ENCODE data around the gene WDFY2. TPM values are rescaled to one million over a fixed set of nuclear protein-coding genes. Genes with fewer than 3 reads are reported as not detected.

The WDFY2 gene
- total and polyA plus RNA-seq, 8 donors = 1.4 to 22.6 (median 10.4) TPM

GRCh38 chr13:51549050-51549449 lies 35.2 kb upstream of the WDFY2 start:
- Histone ChIP-seq H3K4me1 (peaks cover 0 to 9% (median 0%) of the 10 kb centered on the region in 4 donors), H3K4me3 (no peak overlapping the region), H3K27ac (no peak overlapping the region), H3K27me3 (no peaks in the 10 kb centered on the region), H3K9me3 (no peaks in the 10 kb centered on the region), H3K36me3 (no peaks in the 10 kb centered on the region)
- intact Hi-C loops (cut with DNase I; ENCODE audit: low total_unique reads) = no loop called here
- TF ChIP-seq CTCF (IDR thresholded peaks at IDR 0.05) (no peak), POLR2A (IDR thresholded peaks at IDR 0.05) (no peak), EP300 (IDR thresholded peaks at IDR 0.05) (no peak), POLR2AphosphoS5 (IDR thresholded peaks at IDR 0.05) (no peak)
- WGBS, 5 donors = 46 to 63% (median 60%) methylated on average over 3 of the region's 3 CpGs
- peak in 1 of 2 donors; percentile 41 for DNase-seq

GRCh38 chr13:51549593-51549992 lies 34.7 kb upstream of the WDFY2 start:
- no peak overlapping the region for H3K27ac ChIP-seq
- DNase-seq = no peak
- intact Hi-C loops (cut with DNase I; ENCODE audit: low total_unique reads) = no loop called here
- WGBS, 5 donors = 72 to 82% (median 78%) methylated on average over 2 of the region's 2 CpGs
- H3K27me3 ChIP-seq = no peaks in the 10 kb centered on the region
- no peak overlapping the region for H3K4me3 ChIP-seq
- no peaks in the 10 kb centered on the region for H3K36me3 ChIP-seq
- peaks cover 0 to 9% (median 0%) of the 10 kb centered on the region in 4 donors for H3K4me1 ChIP-seq
- no peaks in the 10 kb centered on the region for H3K9me3 ChIP-seq
- TF ChIP-seq EP300 (IDR thresholded peaks at IDR 0.05) = no peak

GRCh38 chr13:51550151-51550550 lies 34.1 kb upstream of the WDFY2 start:
- Histone ChIP-seq H3K27ac (no peak overlapping the region), H3K4me1 (peaks cover 0 to 9% (median 0%) of the 10 kb centered on the region in 4 donors), H3K9me3 (no peaks in the 10 kb centered on the region), H3K27me3 (no peaks in the 10 kb centered on the region), H3K4me3 (no peak overlapping the region), H3K36me3 (no peaks in the 10 kb centered on the region)
- intact Hi-C loops (cut with DNase I; ENCODE audit: low total_unique reads) = no loop called here
- WGBS, 5 donors = 89 to 100% (median 94%) methylated on average over 1 of the region's 1 CpG
- TF ChIP-seq EP300 (IDR thresholded peaks at IDR 0.05) (no peak), POLR2A (IDR thresholded peaks at IDR 0.05) (no peak), CTCF (IDR thresholded peaks at IDR 0.05) (no peak), POLR2AphosphoS5 (IDR thresholded peaks at IDR 0.05) (no peak)
- DNase-seq = no peak

GRCh38 chr13:51551416-51551815 lies 32.8 kb upstream of the WDFY2 start:
- no peak for DNase-seq
- Histone ChIP-seq H3K27me3 (no peaks in the 10 kb centered on the region), H3K4me3 (no peak overlapping the region), H3K9me3 (no peaks in the 10 kb centered on the region), H3K4me1 (peaks cover 0 to 9% (median 0%) of the 10 kb centered on the region in 4 donors), H3K36me3 (no peaks in the 10 kb centered on the region), H3K27ac (no peak overlapping the region)
- 91 to 98% (median 94%) methylated on average over 2 of the region's 2 CpGs for WGBS, 5 donors
- TF ChIP-seq EP300 (IDR thresholded peaks at IDR 0.05) = no peak
- no peak for TF ChIP-seq CTCF (IDR thresholded peaks at IDR 0.05)
- TF ChIP-seq POLR2A (IDR thresholded peaks at IDR 0.05) = no peak
- no peak for TF ChIP-seq POLR2AphosphoS5 (IDR thresholded peaks at IDR 0.05)
- intact Hi-C loops (cut with DNase I; ENCODE audit: low total_unique reads) = no loop called here

GRCh38 chr13:51552027-51552426 lies 32.2 kb upstream of the WDFY2 start:
- Histone ChIP-seq H3K27ac (no peak overlapping the region), H3K4me3 (no peak overlapping the region), H3K27me3 (no peaks in the 10 kb centered on the region), H3K4me1 (peaks cover 0 to 9% (median 0%) of the 10 kb centered on the region in 4 donors), H3K9me3 (no peaks in the 10 kb centered on the region), H3K36me3 (no peaks in the 10 kb centered on the region)
- intact Hi-C loops (cut with DNase I; ENCODE audit: low total_unique reads) = no loop called here
- TF ChIP-seq POLR2AphosphoS5 (IDR thresholded peaks at IDR 0.05) (no peak), EP300 (IDR thresholded peaks at IDR 0.05) (no peak), POLR2A (IDR thresholded peaks at IDR 0.05) (no peak), CTCF (IDR thresholded peaks at IDR 0.05) (no peak)
- no peak for DNase-seq
- WGBS, 5 donors = 52 to 68% (median 57%) methylated on average over 2 of the region's 2 CpGs

All from stomach (tissue), 9 donors.